HG03196 (cell line): Measurements from ENCODE around the gene CENATAC.
"Not testable (repeated sequence)": the region's sequence is repeated elsewhere in the genome, so short reads cannot be mapped to it uniquely, and the experiment has no call there.

Experiments used
- ATAC-seq: cut with Tn5 transposase; IDR thresholded peaks from one replicate; pipeline ENCODE4 v1.9.1; 2021; ENCODE audit not compliant: unreplicated experiment

Gene CENATAC

GRCh38 chr11:118997627-118998387 is at the start of gene CENATAC:
Gene CENATAC, plus strand, starts transcription at chr11:118998138. Its CDS starts 60 bp downstream, at chr11:118998198.
- ATAC-seq: peak; percentile 82

DNA sequence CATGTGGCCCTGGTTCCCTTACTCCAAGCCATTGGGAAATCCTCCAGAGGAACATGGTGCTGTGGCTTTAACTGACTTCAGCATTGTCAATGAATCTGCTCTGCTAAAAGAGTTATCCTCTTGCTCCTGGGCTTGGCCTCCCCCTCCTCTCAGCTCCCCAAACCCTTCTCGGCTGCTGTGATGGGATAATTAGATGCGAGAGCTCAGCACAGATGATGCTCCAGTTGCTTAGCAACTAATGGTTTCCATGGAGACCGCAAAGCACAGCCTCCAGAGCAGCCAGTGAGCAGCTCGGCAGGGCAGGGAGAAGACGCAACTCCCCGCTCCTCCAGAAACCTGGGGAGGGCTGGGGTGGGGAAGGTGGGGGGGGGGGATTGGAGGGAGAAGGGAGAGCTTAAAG is 44.7 kb upstream of the CENATAC start:
- no peak for ATAC-seq

- not testable (repeated sequence) for ATAC-seq
These were observed 44.0 kb upstream of the CENATAC start for GRCh38 chr11:118953976-118954375.

GRCh38 chr11:118956094-118956846 is 41.7 kb upstream of the CENATAC start, which contains the start of gene UPK2:
Gene UPK2, plus strand, starts transcription at chr11:118956298. Its CDS starts 53 bp downstream, at chr11:118956351.
- ATAC-seq: peak; percentile 80

DNA sequence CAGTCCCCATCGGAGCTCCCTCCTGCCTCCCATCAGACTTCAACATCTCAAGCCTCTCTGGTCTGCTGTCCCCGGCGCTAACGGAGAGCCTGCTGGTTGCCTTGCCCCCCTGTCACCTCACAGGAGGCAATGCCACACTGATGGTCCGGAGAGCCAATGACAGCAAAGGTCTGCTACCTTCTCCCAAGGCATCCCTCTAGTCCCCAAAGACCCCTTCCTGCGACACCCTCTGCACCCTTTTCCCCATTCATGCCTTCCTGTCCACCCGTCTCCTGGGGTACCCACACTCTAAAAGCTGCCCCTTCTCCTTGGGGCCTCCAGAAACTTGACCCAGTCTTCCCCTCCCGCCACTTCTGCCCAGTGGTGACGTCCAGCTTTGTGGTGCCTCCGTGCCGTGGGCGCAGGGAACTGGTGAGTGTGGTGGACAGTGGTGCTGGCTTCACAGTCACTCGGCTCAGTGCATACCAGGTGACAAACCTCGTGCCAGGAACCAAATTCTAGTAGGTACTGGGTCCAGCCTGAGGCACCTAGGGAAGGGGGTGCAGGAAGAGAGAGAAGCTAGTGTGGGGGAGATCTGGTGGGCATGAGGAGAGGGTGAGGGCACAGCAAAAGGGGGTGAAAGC is 41.0 kb upstream of the CENATAC start:
- no peak for ATAC-seq

GRCh38 chr11:118957549-118957948 is 40.4 kb upstream of the CENATAC start:
- no peak for ATAC-seq

- no peak for ATAC-seq
These were observed 40.0 kb upstream of the CENATAC start for GRCh38 chr11:118957968-118958367.

DNA sequence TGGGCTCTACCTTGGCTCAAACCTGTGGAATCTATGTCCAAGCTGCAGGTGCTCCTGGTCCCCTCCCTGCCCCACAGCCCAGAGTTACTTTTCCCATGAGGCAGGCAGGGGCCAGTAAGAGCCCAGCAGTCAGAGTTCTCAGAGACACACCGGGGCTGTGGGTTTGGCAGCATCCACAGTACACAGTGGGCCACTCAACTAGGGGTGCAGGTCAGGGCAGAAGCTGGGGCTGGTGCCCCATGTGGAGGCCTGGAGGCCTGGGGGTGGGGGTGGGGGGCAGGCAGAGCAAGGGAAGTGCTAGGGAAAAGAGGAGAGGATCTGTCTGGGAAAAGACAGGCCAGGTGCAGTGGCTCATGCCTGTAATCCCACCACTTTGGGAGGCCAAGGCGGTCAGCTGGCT is 39.4 kb upstream of the CENATAC start:
- ATAC-seq: no peak

- ATAC-seq: no peak
These were observed 36.7 kb upstream of the CENATAC start for GRCh38 chr11:118961189-118961588.

DNA sequence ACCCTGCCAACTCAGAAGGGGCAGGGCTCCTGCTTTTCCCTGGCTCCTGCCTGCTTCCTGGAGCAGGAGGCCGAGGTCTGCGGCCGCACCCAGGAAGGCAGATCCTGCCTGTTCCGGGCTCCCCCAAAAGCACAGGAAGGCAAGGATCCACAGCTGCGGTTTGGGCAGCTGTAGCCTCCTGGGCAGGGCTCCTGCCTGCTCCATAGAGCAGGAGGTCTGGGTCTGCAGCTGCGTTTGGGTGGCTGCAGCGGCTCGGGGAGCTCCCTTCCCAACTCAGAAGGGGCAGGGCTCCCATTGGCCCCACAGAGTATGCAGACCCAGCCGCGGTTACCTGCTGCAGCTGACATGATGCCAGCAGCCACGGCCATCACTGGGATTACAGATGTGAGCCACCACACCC is 36.3 kb upstream of the CENATAC start:
- no peak for ATAC-seq

- not testable (repeated sequence) for ATAC-seq
These were observed 28.4 kb upstream of the CENATAC start for GRCh38 chr11:118969508-118969907.

DNA sequence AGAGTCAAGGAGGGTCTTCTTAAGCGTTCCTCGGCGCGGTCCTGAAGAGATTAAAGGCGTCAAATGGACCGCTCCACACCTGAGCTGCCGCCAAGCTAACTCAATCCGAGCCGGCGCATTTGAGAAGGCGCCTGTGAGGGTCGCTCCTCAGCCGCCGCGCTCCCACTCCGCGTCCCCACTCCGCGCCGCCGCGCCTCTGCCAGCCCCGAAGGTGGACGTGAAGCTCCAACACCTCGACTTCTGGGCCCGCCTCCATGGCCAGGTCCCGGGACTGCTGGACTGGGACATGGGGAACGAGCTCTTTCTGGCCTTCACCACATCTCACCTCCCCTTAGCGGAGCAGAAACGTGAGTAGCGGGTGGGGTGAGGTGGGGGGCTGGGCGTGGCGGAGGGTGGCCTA is 26.3 kb upstream of the CENATAC start, which contains the start of gene FOXR1:
Gene FOXR1 (plus strand): TSS at position 116 of the 400 bp plus-strand sequence. CDS start 171 bp downstream, at position 287.
- no peak for ATAC-seq

GRCh38 chr11:118973985-118974384 is 24.0 kb upstream of the CENATAC start:
- no peak for ATAC-seq

DNA sequence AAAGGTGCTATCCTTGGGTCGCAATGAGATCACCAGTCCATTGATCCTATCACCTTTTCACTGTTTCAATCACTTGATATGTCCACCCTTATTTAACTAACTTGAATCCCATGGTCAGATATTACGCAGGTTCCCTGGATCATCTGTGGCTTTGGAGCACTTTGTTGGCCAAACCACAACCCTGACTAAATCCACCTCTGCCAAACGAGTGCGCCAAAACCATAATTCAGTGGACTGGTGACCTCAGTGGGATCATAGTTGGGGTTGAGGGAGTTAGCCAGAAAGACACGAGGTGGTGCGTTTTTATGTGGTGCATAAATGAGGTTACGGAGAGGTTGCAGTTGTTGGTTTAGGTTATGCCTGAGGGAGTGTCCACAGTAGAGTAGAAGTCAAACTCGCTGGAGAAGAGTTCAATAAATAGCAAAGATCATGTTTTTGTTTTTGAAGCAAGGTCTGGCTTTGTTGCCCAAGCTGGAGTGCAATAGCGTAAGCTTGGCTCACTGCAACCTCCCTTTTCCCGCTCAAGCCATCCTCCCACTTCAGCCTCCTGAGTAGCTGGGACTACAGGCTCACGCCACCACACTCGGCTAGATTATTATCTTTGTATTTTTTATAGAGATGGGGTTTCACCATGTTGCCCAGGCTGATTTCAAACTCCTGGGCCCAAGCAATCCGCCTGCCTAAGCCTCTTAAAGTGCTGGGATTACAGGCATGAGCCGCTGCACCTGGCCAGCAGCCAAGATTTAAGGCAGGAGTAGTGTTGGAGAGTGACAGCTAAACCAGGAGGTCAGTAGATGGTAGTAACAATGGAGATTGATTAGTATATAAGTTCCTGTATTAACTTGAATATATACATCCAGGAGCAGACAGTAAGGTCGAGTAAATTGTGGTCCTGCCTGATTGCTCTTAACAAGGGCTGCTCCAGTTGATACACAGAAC is 21.9 kb upstream of the CENATAC start:
- ATAC-seq: no peak

- ATAC-seq: no peak
These were observed 18.5 kb upstream of the CENATAC start for GRCh38 chr11:118979434-118979833.

GRCh38 chr11:118980191-118980881 is 17.6 kb upstream of the CENATAC start:
- ATAC-seq: no peak

GRCh38 chr11:118984337-118984736 is 13.6 kb upstream of the CENATAC start:
- not testable (repeated sequence) for ATAC-seq

DNA sequence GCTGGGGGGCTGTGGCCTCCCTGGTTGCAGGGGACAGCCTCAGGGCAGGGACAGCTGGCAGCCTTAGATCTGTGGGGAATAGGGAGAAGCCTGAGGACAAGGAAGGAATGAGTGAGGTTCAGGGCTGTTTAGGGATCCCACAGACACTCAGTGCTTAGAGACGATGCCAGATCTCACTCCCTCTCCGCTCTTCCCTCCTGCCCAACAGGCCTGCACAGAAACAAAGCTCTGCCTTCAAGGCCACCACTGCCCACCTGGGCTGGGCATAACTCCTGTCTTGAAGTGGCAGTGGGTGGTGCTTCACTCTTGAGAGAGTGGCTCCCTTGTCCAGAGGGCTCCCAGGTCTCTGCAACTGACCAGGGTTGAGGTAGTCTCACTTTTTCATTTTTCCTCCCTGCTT is 13.1 kb upstream of the CENATAC start:
- no peak for ATAC-seq

DNA sequence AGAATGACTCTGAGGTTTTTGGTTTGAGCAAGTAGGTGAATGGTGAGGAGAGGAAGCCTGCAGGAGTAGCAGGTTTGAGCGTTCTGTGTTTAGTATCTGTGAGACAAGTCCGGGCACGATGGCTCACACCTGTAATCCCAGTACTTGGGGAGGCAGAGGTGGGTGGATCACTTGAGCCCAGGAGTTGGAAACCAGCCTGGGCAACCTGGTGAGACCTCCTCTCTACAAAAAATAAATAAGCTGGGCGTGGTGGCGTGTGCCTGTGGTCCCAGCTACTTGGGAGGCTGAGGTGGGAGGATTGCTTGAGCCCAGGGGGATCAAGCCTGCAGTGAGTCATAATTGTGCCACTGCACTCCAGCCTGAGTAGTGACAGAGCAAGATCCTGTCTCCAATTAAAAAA is 9.7 kb upstream of the CENATAC start:
- ATAC-seq: no peak

DNA sequence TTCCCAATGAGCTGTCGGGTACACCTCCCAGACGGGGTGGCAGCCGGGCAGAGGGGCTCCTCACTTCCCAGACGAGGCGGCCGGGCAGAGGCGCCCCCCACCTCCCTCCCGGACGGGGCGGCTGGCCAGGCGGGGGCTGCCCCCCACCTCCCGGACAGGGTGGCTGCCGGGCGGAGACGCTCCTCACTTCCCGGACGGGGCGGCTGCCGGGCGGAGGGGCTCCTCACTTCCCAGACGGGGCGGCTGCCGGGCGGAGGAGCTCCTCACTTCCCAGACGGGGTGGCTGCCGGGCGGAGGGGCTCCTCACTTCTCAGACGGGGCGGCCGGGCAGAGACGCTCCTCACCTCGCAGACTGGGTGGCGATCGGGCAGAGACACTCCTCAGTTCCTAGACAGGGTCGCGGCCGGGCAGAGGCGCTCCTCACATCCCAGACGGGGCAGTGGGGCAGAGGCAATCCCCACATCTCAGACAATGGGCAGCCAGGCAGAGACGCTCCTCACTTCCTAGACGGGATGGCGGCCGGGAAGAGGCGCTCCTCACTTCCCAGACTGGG is 6.4 kb upstream of the CENATAC start:
- ATAC-seq: not testable (repeated sequence)
